Fibroblast of the aortic adventitia (primary cell): ENCODE data around the gene UGT1A1. TPM values are rescaled to one million over a fixed set of nuclear protein-coding genes. Genes with fewer than 3 reads are reported as not detected.

Experiments used
- DNase-seq: peaks from one replicate; pipeline ENCODE4 v3.0.0-alpha.2; 2010; ENCODE audit warnings: low read depth
- H3K4me3 ChIP-seq: 2 replicates; pipeline ENCODE4 v1.5.1; 2011; ENCODE audit warnings: low read depth, mild to moderate bottlenecking, control low read depth, low read length, moderate library complexity
- total RNA-seq: library from RNA; depleted of rRNA; stranded (reverse); fragments of >200 nt; gene quantifications from 2 replicates; pipeline ENCODE4 v1.2.3, GENCODE V29; 2012; ENCODE audit warnings: low replicate concordance
- TF ChIP-seq, protein P1 (sequence below): IDR thresholded peaks from 2 replicates; pipeline ENCODE4 v1.5.1; 2011; ENCODE audit warnings: mild to moderate bottlenecking, low read length, control low read depth, inconsistent platforms; ENCODE audit not compliant: insufficient read depth

UGT1A1 gene
- total RNA-seq, 1 donor: not detected

DNA sequence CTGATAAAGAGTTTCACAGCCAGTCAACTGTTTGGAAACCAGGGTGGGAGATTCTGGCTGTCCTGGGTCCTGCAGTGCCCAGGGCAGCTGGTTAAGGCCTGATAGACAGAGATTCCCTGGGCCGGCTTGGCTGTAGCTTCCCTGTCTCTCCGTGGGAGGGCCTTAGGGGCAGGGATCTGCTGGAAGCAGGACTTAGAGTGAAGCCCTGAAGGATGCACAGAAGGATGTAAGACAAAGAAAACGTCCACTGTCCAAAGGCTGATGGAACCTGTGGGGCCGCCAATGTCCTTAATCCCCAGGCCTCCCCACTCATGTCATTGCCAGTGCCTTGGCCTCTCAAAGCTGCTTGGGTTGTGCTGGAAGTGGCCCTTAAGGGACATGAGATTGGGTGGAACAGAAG lies 51.0 kb downstream of the UGT1A1 start:
- TF ChIP-seq, protein P1, sequence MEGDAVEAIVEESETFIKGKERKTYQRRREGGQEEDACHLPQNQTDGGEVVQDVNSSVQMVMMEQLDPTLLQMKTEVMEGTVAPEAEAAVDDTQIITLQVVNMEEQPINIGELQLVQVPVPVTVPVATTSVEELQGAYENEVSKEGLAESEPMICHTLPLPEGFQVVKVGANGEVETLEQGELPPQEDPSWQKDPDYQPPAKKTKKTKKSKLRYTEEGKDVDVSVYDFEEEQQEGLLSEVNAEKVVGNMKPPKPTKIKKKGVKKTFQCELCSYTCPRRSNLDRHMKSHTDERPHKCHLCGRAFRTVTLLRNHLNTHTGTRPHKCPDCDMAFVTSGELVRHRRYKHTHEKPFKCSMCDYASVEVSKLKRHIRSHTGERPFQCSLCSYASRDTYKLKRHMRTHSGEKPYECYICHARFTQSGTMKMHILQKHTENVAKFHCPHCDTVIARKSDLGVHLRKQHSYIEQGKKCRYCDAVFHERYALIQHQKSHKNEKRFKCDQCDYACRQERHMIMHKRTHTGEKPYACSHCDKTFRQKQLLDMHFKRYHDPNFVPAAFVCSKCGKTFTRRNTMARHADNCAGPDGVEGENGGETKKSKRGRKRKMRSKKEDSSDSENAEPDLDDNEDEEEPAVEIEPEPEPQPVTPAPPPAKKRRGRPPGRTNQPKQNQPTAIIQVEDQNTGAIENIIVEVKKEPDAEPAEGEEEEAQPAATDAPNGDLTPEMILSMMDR: no peak
- DNase-seq: no peak
- H3K4me3 ChIP-seq: no peak overlapping the region

DNA sequence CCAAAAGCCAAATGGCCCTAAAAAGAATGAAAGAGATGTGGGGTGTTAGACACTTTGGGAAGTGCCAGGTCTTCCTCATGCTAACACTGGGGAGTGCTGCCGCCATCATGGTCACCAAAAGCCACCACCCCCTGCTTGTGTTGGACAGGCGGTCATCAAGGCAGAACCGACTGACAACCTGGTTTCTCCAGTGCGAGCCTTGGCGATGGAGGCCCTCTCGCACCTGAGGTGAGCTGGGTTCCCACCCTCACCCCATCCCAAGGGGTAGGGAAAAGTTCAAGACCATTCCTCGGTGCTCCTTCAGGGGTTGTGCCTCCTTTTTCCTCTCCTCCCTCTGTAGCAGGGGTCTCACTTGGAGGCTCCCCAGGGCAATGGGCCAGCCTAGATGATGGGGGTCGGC lies 51.7 kb downstream of the UGT1A1 start:
- no peak overlapping the region for H3K4me3 ChIP-seq
- no peak for DNase-seq
- TF ChIP-seq, protein P1: no peak

DNA sequence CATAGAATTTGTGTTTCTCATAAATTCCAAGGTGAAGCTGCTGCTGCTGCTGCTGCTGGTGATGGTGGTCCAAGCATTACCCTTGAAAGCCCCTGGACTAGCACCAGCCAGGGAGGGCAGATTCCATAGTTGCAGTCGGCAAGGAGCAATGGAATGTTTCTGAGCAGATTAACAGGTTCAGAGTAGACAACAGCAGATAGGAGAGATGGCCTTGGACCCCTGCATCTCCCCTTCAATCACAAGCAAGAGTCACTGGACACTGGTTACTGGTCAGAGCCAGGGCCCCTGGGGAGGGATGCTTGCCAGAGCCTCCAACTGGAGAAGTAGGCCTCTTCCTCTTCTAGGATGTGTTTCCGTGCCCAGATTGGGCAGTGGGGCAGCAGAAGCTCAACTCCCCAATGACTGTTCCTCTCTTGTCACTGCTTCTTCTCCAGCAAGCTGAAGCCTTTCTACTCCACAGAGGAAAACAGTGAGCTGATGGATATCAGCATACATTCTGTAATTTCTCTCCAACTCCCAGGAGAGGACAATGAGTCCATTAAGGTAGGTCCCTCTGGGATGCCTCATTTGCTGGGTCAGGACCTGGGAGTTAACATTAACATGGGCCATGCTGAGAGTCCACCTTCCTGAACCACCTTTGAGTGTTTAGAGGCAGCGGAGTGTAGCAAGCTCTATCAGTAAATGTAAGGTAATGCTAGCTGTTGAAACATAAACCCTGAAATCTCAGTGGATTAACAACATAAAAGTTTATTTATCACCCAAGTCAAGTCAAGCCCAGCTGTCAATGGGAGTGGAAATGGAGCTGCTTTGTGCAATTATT lies 53.4 kb downstream of the UGT1A1 start:
- TF ChIP-seq, protein P1: no peak
- H3K4me3 ChIP-seq: no peak overlapping the region
- peak; percentile 8 for DNase-seq

DNA sequence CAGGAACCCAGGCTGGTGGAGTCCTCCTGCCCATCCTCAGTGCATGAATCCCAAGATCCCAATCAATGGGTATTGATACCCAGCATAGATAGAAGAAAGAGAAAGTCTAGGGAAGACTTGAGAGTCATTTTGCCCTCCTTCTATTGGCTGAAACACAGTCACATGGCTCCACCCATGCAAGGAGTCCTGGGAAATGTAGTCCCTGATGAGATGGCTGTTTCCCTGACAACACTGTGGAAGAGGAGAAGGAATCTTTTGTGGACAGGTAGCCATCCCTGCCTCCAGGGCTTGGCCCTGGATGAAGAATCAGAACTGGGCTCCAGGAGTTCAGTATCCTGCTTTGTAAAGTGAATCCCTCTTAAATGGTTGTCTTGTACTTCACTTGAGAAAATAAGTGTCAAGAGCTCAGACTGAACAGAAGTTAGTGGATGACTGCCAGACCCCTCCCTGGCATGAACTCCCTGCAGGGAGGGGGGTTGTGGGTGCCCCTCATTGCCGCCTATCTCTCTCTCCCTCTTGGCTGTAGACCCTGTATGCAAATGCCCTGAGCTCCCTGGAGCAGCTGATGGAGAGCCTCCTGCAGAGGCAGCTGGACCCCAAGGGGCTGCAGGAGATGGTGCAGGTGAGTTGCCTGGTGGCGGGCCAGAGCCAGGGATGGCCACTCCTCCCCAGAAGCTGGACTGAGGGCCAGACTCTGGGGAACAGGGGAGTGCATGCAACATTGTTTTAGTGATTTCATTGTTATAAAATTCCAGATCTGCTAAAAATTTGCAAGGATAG lies 54.2 kb downstream of the UGT1A1 start:
- TF ChIP-seq, protein P1: no peak
- DNase-seq: peak; percentile 14
- H3K4me3 ChIP-seq: no peak overlapping the region

DNA sequence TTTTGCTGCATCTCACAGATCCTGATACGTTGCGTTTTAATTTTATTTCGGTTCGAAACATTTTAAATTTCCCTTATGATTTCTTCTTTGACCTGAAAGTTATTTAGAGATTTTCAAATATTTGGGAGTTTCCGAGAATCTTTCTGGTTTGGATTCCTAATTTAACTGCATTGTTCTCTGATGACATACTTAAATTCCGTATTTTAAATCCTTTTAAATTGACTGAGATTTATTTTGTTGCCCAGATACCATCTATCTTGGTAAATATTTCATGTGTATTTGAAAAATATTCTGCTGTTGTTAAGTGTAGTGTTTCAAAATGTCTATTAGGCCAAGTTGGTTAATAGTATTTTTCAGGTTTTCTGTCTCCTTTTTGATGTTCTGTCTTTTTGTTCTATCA lies 55.8 kb downstream of the UGT1A1 start:
- peak; percentile 41 for DNase-seq
- TF ChIP-seq, protein P1: no peak

DNA sequence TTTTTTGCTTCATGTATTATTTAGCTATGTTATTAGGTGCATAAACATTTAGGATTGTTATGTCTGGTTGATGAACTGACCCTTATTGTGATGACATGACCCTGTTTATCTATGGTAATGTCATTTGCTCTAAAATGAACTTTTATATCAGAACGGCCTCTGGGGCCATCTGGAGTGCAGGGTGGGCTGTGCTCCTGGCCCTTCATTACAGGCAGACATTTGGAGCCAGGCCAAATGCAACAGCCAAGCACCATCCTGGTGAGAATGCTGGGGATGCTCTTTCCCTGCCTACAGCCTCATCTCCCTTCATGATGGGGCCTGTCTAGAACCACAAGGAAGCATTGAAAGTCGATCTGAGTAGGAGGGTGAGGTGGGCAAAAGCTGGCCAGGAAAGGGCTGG lies 56.3 kb downstream of the UGT1A1 start:
- DNase-seq: no peak
- TF ChIP-seq, protein P1: no peak
- no peak overlapping the region for H3K4me3 ChIP-seq

More for the DNA sequence above, 55.8 kb downstream of the UGT1A1 start:
- H3K4me3 ChIP-seq: no peak overlapping the region
